ENCODE measurements around the gene SLC23A1.

SLC23A1 gene

GRCh38 chr5:139383275-139383992 is at the start of gene SLC23A1:
Gene SLC23A1 (minus strand): TSS chr5:139383297. CDS start chr5:139383253, 44 bp downstream.
- Histone ChIP-seq H3K36me3 (ENCODE audit: control insufficient read depth in 1 of 2, insufficient read depth in 2 of 2, low read length in 2 of 2) (no peaks in the 10 kb centered on the region), H3K27ac (ENCODE audit: low read length) (no peak within 1 kb of the TSS)

GRCh38 chr5:139431706-139432105 is 48.6 kb upstream of the SLC23A1 start:
- H3K4me1 ChIP-seq (ENCODE audit: control insufficient read depth in 1 of 2, insufficient read depth in 2 of 2, low read length in 2 of 2), result no peaks in the 10 kb centered on the region
- H3K27me3 ChIP-seq (ENCODE audit: low read depth, low read length), result no peaks in the 10 kb centered on the region
- peaks cover 11 to 28% of the 10 kb centered on the region in 2 donors for H3K36me3 ChIP-seq (ENCODE audit: control insufficient read depth in 1 of 2, insufficient read depth in 2 of 2, low read length in 2 of 2)
- no peak overlapping the region for H3K27ac ChIP-seq (ENCODE audit: low read length)
- no peaks in the 10 kb centered on the region for H3K9me3 ChIP-seq (ENCODE audit: control insufficient read depth in 1 of 2, low read length in 2 of 2)
- no peak overlapping the region for H3K4me3 ChIP-seq (ENCODE audit: low read depth in 1 of 2, low read length in 2 of 2)

More at GRCh38 chr5:139383275-139383992, at the start of gene SLC23A1:
- Histone ChIP-seq H3K4me1 (ENCODE audit: control insufficient read depth in 1 of 2, insufficient read depth in 2 of 2, low read length in 2 of 2) (peaks cover 0 to 4% of the 10 kb centered on the region in 2 donors), H3K4me3 (ENCODE audit: low read depth in 1 of 2, low read length in 2 of 2) (no peak within 1 kb of the TSS), H3K27me3 (ENCODE audit: low read depth, low read length) (no peaks in the 10 kb centered on the region), H3K9me3 (ENCODE audit: control insufficient read depth in 1 of 2, low read length in 2 of 2) (no peaks in the 10 kb centered on the region)

GRCh38 chr5:139430015-139430414 is 46.9 kb upstream of the SLC23A1 start:
- Histone ChIP-seq H3K36me3 (ENCODE audit: control insufficient read depth in 1 of 2, insufficient read depth in 2 of 2, low read length in 2 of 2) (peaks cover 11 to 42% of the 10 kb centered on the region in 2 donors), H3K9me3 (ENCODE audit: control insufficient read depth in 1 of 2, low read length in 2 of 2) (no peaks in the 10 kb centered on the region), H3K4me1 (ENCODE audit: control insufficient read depth in 1 of 2, insufficient read depth in 2 of 2, low read length in 2 of 2) (no peaks in the 10 kb centered on the region), H3K4me3 (ENCODE audit: low read depth in 1 of 2, low read length in 2 of 2) (no peak overlapping the region), H3K27me3 (ENCODE audit: low read depth, low read length) (no peaks in the 10 kb centered on the region), H3K27ac (ENCODE audit: low read length) (no peak overlapping the region)

GRCh38 chr5:139426203-139426885 is 43.2 kb upstream of the SLC23A1 start:
- Histone ChIP-seq H3K27ac (ENCODE audit: low read length) (no peak overlapping the region), H3K4me1 (ENCODE audit: control insufficient read depth in 1 of 2, insufficient read depth in 2 of 2, low read length in 2 of 2) (peaks cover 0 to 5% of the 10 kb centered on the region in 2 donors), H3K9me3 (ENCODE audit: control insufficient read depth in 1 of 2, low read length in 2 of 2) (no peaks in the 10 kb centered on the region), H3K27me3 (ENCODE audit: low read depth, low read length) (no peaks in the 10 kb centered on the region), H3K4me3 (ENCODE audit: low read depth in 1 of 2, low read length in 2 of 2) (no peak overlapping the region), H3K36me3 (ENCODE audit: control insufficient read depth in 1 of 2, insufficient read depth in 2 of 2, low read length in 2 of 2) (peaks cover 7 to 39% of the 10 kb centered on the region in 2 donors)

GRCh38 chr5:139425497-139425896 is 42.4 kb upstream of the SLC23A1 start:
- no peak overlapping the region for H3K4me3 ChIP-seq (ENCODE audit: low read depth in 1 of 2, low read length in 2 of 2)
- H3K27ac ChIP-seq (ENCODE audit: low read length), result no peak overlapping the region
- no peaks in the 10 kb centered on the region for H3K27me3 ChIP-seq (ENCODE audit: low read depth, low read length)
- H3K9me3 ChIP-seq (ENCODE audit: control insufficient read depth in 1 of 2, low read length in 2 of 2), result no peaks in the 10 kb centered on the region
- peaks cover 7 to 39% of the 10 kb centered on the region in 2 donors for H3K36me3 ChIP-seq (ENCODE audit: control insufficient read depth in 1 of 2, insufficient read depth in 2 of 2, low read length in 2 of 2)
- peaks cover 0 to 5% of the 10 kb centered on the region in 2 donors for H3K4me1 ChIP-seq (ENCODE audit: control insufficient read depth in 1 of 2, insufficient read depth in 2 of 2, low read length in 2 of 2)

- Histone ChIP-seq H3K4me3 (ENCODE audit: low read depth in 1 of 2, low read length in 2 of 2) (no peak overlapping the region), H3K36me3 (ENCODE audit: control insufficient read depth in 1 of 2, insufficient read depth in 2 of 2, low read length in 2 of 2) (peaks cover 8 to 38% of the 10 kb centered on the region in 2 donors), H3K27ac (ENCODE audit: low read length) (no peak overlapping the region), H3K27me3 (ENCODE audit: low read depth, low read length) (no peaks in the 10 kb centered on the region), H3K4me1 (ENCODE audit: control insufficient read depth in 1 of 2, insufficient read depth in 2 of 2, low read length in 2 of 2) (peaks cover 0 to 18% of the 10 kb centered on the region in 2 donors), H3K9me3 (ENCODE audit: control insufficient read depth in 1 of 2, low read length in 2 of 2) (no peaks in the 10 kb centered on the region)
These were observed 39.3 kb upstream of the SLC23A1 start for GRCh38 chr5:139422307-139422893.

- peaks cover 8 to 47% of the 10 kb centered on the region in 2 donors for H3K4me1 ChIP-seq (ENCODE audit: control insufficient read depth in 1 of 2, insufficient read depth in 2 of 2, low read length in 2 of 2)
These were observed 36.4 kb upstream of the SLC23A1 start for GRCh38 chr5:139419226-139420192.

GRCh38 chr5:139418793-139419192 is 35.7 kb upstream of the SLC23A1 start:
- H3K4me1 ChIP-seq (ENCODE audit: control insufficient read depth in 1 of 2, insufficient read depth in 2 of 2, low read length in 2 of 2), result peaks cover 10 to 53% of the 10 kb centered on the region in 2 donors
- no peaks in the 10 kb centered on the region for H3K9me3 ChIP-seq (ENCODE audit: control insufficient read depth in 1 of 2, low read length in 2 of 2)
- no peak overlapping the region for H3K4me3 ChIP-seq (ENCODE audit: low read depth in 1 of 2, low read length in 2 of 2)
- no peaks in the 10 kb centered on the region for H3K27me3 ChIP-seq (ENCODE audit: low read depth, low read length)
- no peak overlapping the region for H3K27ac ChIP-seq (ENCODE audit: low read length)
- H3K36me3 ChIP-seq (ENCODE audit: control insufficient read depth in 1 of 2, insufficient read depth in 2 of 2, low read length in 2 of 2), result peaks cover 8 to 12% of the 10 kb centered on the region in 2 donors

More at GRCh38 chr5:139419226-139420192, 36.4 kb upstream of the SLC23A1 start:
- Histone ChIP-seq H3K27me3 (ENCODE audit: low read depth, low read length) (no peaks in the 10 kb centered on the region), H3K36me3 (ENCODE audit: control insufficient read depth in 1 of 2, insufficient read depth in 2 of 2, low read length in 2 of 2) (peaks cover 8 to 16% of the 10 kb centered on the region in 2 donors), H3K4me3 (ENCODE audit: low read depth in 1 of 2, low read length in 2 of 2) (no peak overlapping the region), H3K9me3 (ENCODE audit: control insufficient read depth in 1 of 2, low read length in 2 of 2) (no peaks in the 10 kb centered on the region), H3K27ac (ENCODE audit: low read length) (no peak overlapping the region)

- Histone ChIP-seq H3K4me3 (ENCODE audit: low read depth in 1 of 2, low read length in 2 of 2) (no peak overlapping the region), H3K27ac (ENCODE audit: low read length) (no peak overlapping the region), H3K27me3 (ENCODE audit: low read depth, low read length) (no peaks in the 10 kb centered on the region), H3K4me1 (ENCODE audit: control insufficient read depth in 1 of 2, insufficient read depth in 2 of 2, low read length in 2 of 2) (peaks cover 10 to 48% of the 10 kb centered on the region in 2 donors), H3K9me3 (ENCODE audit: control insufficient read depth in 1 of 2, low read length in 2 of 2) (no peaks in the 10 kb centered on the region), H3K36me3 (ENCODE audit: control insufficient read depth in 1 of 2, insufficient read depth in 2 of 2, low read length in 2 of 2) (peaks cover 8 to 14% of the 10 kb centered on the region in 2 donors)
These were observed 34.1 kb upstream of the SLC23A1 start for GRCh38 chr5:139417214-139417613.

- H3K27ac ChIP-seq (ENCODE audit: low read length), result no peak overlapping the region
- peaks cover 10 to 48% of the 10 kb centered on the region in 2 donors for H3K4me1 ChIP-seq (ENCODE audit: control insufficient read depth in 1 of 2, insufficient read depth in 2 of 2, low read length in 2 of 2)
- H3K36me3 ChIP-seq (ENCODE audit: control insufficient read depth in 1 of 2, insufficient read depth in 2 of 2, low read length in 2 of 2), result peaks cover 8 to 14% of the 10 kb centered on the region in 2 donors
- no peaks in the 10 kb centered on the region for H3K9me3 ChIP-seq (ENCODE audit: control insufficient read depth in 1 of 2, low read length in 2 of 2)
- no peak overlapping the region for H3K4me3 ChIP-seq (ENCODE audit: low read depth in 1 of 2, low read length in 2 of 2)
- H3K27me3 ChIP-seq (ENCODE audit: low read depth, low read length), result no peaks in the 10 kb centered on the region
These were observed 33.6 kb upstream of the SLC23A1 start for GRCh38 chr5:139416651-139417050.
